K562 (cell line): ENCODE results near the gene PAFAH2. TPM values are rescaled to one million over a fixed set of nuclear protein-coding genes. Genes with fewer than 3 reads are reported as not detected.

Source experiments
- ATAC-seq: fragments of 200-7000 bp; cut with Tn5 transposase; 3 replicates; pipeline ENCODE4 v1.9.1; 2020; ENCODE audit warnings: moderate library complexity
- BruUV-seq: library from RNA; stranded (reverse); fragments of 400-500 nt; replicated peaks from 2 replicates; lab custom pipeline; 2021; lab: Mats Ljungman, UMichigan
- CTCF ChIA-PET: fragments of 300-600 bp; formaldehyde crosslinking; extraction: SDS; loops from one replicate; lab custom pipeline; 2021; ENCODE audit warnings: low intra/inter-chr PET ratio; lab: Yijun Ruan, JAX
- POLR2A ChIA-PET: fragments of 300-600, 350-650 bp; sonication (Branson Sonifier 250); formaldehyde crosslinking; extraction: SDS; loops from one replicate; lab custom pipeline; 2021; ENCODE audit warnings: antibody characterized with exemption, inconsistent platforms; lab: Yijun Ruan, JAX
- DNase-seq, 4 experiments: peaks; one replicate each; pipeline versions ENCODE4 v3.0.0 to v3.0.0-alpha.2; 2011 to 2018; ENCODE audit warnings: low spot score in 3 of 4, mixed read lengths in 3 of 4; ENCODE audit errors: extremely low read depth in 1 of 4
- FAIRE-seq: peaks from 2 replicates; lab custom pipeline; 2011; peaks lifted over from hg19 to GRCh38; lab: Jason Lieb, UNC
- H2AFZ ChIP-seq: 2 replicates; pipeline ENCODE4 v1.6.0; 2011; ENCODE audit warnings: low read depth, low read length, control low read depth, inconsistent platforms
- H3K27ac ChIP-seq: fragments of 200-600 bp; 3 replicates; pipeline ENCODE4 v1.8.0; 2011; ENCODE audit warnings: low read depth, mild to moderate bottlenecking, control low read depth, inconsistent platforms, low read length, moderate library complexity, mixed read lengths; ENCODE audit errors: extremely low read depth
- H3K27me3 ChIP-seq, 2 experiments: fragments of 300-600 bp in 1 of 2; 2 replicates in 1 of 2; 3 replicates in 1 of 2; pipeline versions ENCODE4 v1.6.0 to v1.8.0; 2011; ENCODE audit warnings: inconsistent platforms in 2 of 2, low read length in 2 of 2, mild to moderate bottlenecking in 1 of 2, mixed read lengths in 1 of 2, moderate library complexity in 1 of 2; ENCODE audit not compliant: control insufficient read depth in 2 of 2, insufficient read depth in 2 of 2
- H3K36me3 ChIP-seq: fragments of 300-600 bp; 3 replicates; pipeline ENCODE4 v1.8.0; 2011; ENCODE audit warnings: mild to moderate bottlenecking, low read length, inconsistent platforms; ENCODE audit not compliant: control insufficient read depth, insufficient read depth
- H3K4me1 ChIP-seq, 2 experiments: fragments of 200-600 bp in 1 of 2; replicated peaks in 1 of 2; 2 replicates in 1 of 2; 3 replicates in 1 of 2; pipeline versions ENCODE4 v1.5.1 to v1.8.0; 2011; ENCODE audit warnings: inconsistent platforms in 2 of 2, low read length in 2 of 2, mild to moderate bottlenecking in 1 of 2, mixed read lengths in 1 of 2, moderate library complexity in 1 of 2; ENCODE audit not compliant: control insufficient read depth in 2 of 2, insufficient read depth in 2 of 2
- H3K4me2 ChIP-seq: 2 replicates; pipeline ENCODE4 v1.6.1; 2011; ENCODE audit warnings: low read length, control low read depth, inconsistent platforms, mixed read lengths; ENCODE audit not compliant: insufficient read depth
- H3K4me3 ChIP-seq: fragments of 200-600 bp; sonication (generic), shearing (Covaris generic); 2 replicates; pipeline ENCODE4 v1.5.1; 2016; ENCODE audit warnings: control low read depth, inconsistent platforms
- H3K79me2 ChIP-seq: fragments of 200-600 bp; 3 replicates; pipeline ENCODE4 v1.8.0; 2011; ENCODE audit warnings: low read length, inconsistent platforms; ENCODE audit not compliant: control insufficient read depth, insufficient read depth
- H3K9ac ChIP-seq, 2 experiments: 2 replicates each; pipeline versions ENCODE4 v1.6.0 to v1.6.1; 2011; ENCODE audit warnings: low read depth in 2 of 2, low read length in 2 of 2, control low read depth in 1 of 2, inconsistent platforms in 1 of 2, mild to moderate bottlenecking in 1 of 2, mixed read lengths in 1 of 2; ENCODE audit not compliant: insufficient read depth in 1 of 2
- H3K9me1 ChIP-seq: one replicate; pipeline ENCODE4 v1.6.0; 2011; ENCODE audit warnings: inconsistent platforms, mild to moderate bottlenecking, low read length, moderate library complexity; ENCODE audit not compliant: control insufficient read depth, insufficient read depth
- H3K9me3 ChIP-seq: replicated peaks from 2 replicates; pipeline ENCODE4 v1.5.1; 2011; ENCODE audit warnings: low read depth, low read length, inconsistent platforms; ENCODE audit not compliant: control insufficient read depth, insufficient read depth
- H4K20me1 ChIP-seq: replicated peaks from 2 replicates; pipeline ENCODE4 v1.6.1; 2011; ENCODE audit warnings: low read length, inconsistent platforms, mixed read lengths; ENCODE audit not compliant: control insufficient read depth, insufficient read depth
- ARID3B ChIP-seq: fragments of 250-450 bp; sonication (Bioruptor Pico); IDR thresholded peaks from 2 replicates; pipeline ENCODE4 v1.4.0; 2020; ENCODE audit warnings: borderline replicate concordance
- EGR1 ChIP-seq: fragments of 450-650 bp; conservative IDR thresholded peaks from 2 replicates; pipeline ENCODE4 v1.6.1; 2017; ENCODE audit warnings: mild to moderate bottlenecking
- MXD1 ChIP-seq: fragments of 250-450 bp; sonication (Bioruptor Pico); IDR thresholded peaks from 2 replicates; pipeline ENCODE4 v1.8.0; 2021; ENCODE audit warnings: borderline replicate concordance, mild to moderate bottlenecking, moderate library complexity; ENCODE audit not compliant: poor library complexity, severe bottlenecking
- NFATC3 ChIP-seq: fragments of 450-650 bp; IDR thresholded peaks from 2 replicates; pipeline ENCODE4 v1.6.1; 2017; ENCODE audit warnings: mild to moderate bottlenecking
- NR3C1 ChIP-seq: sonication (generic); formaldehyde crosslinking; IDR thresholded peaks from 2 replicates; pipeline ENCODE4 v1.8.1; 2022; ENCODE audit warnings: missing genetic modification reagents
- SRSF3 ChIP-seq: fragments of 200-400 bp; formaldehyde crosslinking; IDR thresholded peaks from 2 replicates; pipeline ENCODE4 v1.6.1; 2016; ENCODE audit warnings: mild to moderate bottlenecking, low read length, moderate library complexity; ENCODE audit not compliant: insufficient read depth
- STAT5B ChIP-seq: fragments of 250-450 bp; sonication (Bioruptor Pico); IDR thresholded peaks from 2 replicates; pipeline ENCODE4 v1.8.0; 2021; ENCODE audit warnings: mild to moderate bottlenecking, inconsistent platforms
- ZBTB17 ChIP-seq: fragments of 450-650 bp; formaldehyde crosslinking; IDR thresholded peaks from 2 replicates; pipeline ENCODE4 v1.4.0; 2020; ENCODE audit warnings: mild to moderate bottlenecking
- ZNF3 ChIP-seq: fragments of 250-450 bp; sonication (Bioruptor Pico); IDR thresholded peaks from 2 replicates; pipeline ENCODE4 v1.5.0; 2021; ENCODE audit warnings: mild to moderate bottlenecking, moderate library complexity
- WGBS: fragments of 100-300 bp; shearing (Covaris generic); methylation state at CpG from one replicate; pipeline ENCODE4 v1.1.6; 2016; ENCODE audit warnings: low coverage, mixed read lengths; ENCODE audit not compliant: insufficient coverage; ENCODE audit errors: missing lambda C conversion rate; 5-methylcytosine and 5-hydroxymethylcytosine counted together
- in situ Hi-C: fragments of 300-500 bp; cut with MboI; formaldehyde crosslinking; loops from 4 replicates; pipeline ENCODE4 v1.15.0; 2018; ENCODE audit warnings: inconsistent platforms, mixed read lengths
- intact Hi-C: fragments of 100-400 bp; cut with micrococcal nuclease; formaldehyde crosslinking; loops from 2 replicates; pipeline ENCODE4 v1.14.2; 2022
- polyA plus RNA-seq, 8 experiments: library from polyadenylated mRNA; depleted of rRNA in 4 of 8; stranded (reverse) in 5 of 8; unstranded in 3 of 8; fragments of >200 nt; fragmentation: Nextera tagmentation in 2 of 8; fragmentation: Illumina TruSeq in 1 of 8; extraction: Ambion mirVana in 2 of 8; extraction: Trizol in 1 of 8; gene quantifications; 2 replicates each; pipeline versions ENCODE4 v1.2.1 to v1.2.3, GENCODE V29; 2011 to 2014; ENCODE audit warnings: inconsistent platforms in 1 of 8, missing spikeins in 1 of 8
- total RNA-seq, 7 experiments: library from RNA; depleted of rRNA in 6 of 7; stranded (reverse); fragments of >200 nt in 6 of 7; fragmentation: Illumina TruSeq in 2 of 7; extraction: Trizol in 2 of 7; gene quantifications; 2 replicates each; pipeline versions ENCODE4 v1.2.1 to v1.2.3, GENCODE V29; 2011 to 2021; ENCODE audit warnings: low replicate concordance in 1 of 7

PAFAH2 gene
- total and polyA plus RNA-seq, 9 of the 15 experiments (the other 6 are each of a cell fraction or from before 2014, with no cell fraction given), result 4.2 to 10.9 (median 6.8) TPM

- H3K36me3 ChIP-seq, result no peaks in the 10 kb centered on the region
- no peak overlapping the region for H3K4me3 ChIP-seq
- no peak for TF ChIP-seq NFATC3
- TF ChIP-seq STAT5B (CRISPR knock-in tag), result no peak
- TF ChIP-seq NR3C1 (CRISPR knock-in tag), result no peak
- no peak for TF ChIP-seq ARID3B
- peak; percentile 87 for TF ChIP-seq ZBTB17
- no peak for TF ChIP-seq ZNF3
- no peak for TF ChIP-seq SRSF3
- TF ChIP-seq MXD1 (CRISPR knock-in tag), result no peak
- peak; percentile 40; the same call in 1 of the 2 replicates for TF ChIP-seq EGR1
- ChIA-PET CTCF (no interaction called here), POLR2A (interaction anchor here (0.6 to 1.2 kb wide), 4 partner anchors 10 to 124 kb away, joined by 4 to 6 read pairs (median 4); no protein-coding TSS in a partner anchor)
- H2AFZ ChIP-seq, result no peak overlapping the region
- no TSS peak for BruUV-seq
- H3K27ac ChIP-seq, result no peak overlapping the region
- H3K79me2 ChIP-seq, result no peaks in the 10 kb centered on the region
- no peak overlapping the region for H3K4me2 ChIP-seq
- ATAC-seq (no peak), FAIRE-seq (no peak), DNase-seq (no peak)
- intact Hi-C loops (no loop called here), in situ Hi-C loops (no loop called here)
- peaks cover 15 to 34% of the 10 kb centered on the region in 2 experiments for H3K4me1 ChIP-seq
- H4K20me1 ChIP-seq, result no peaks in the 10 kb centered on the region
- no peak overlapping the region for H3K9ac ChIP-seq
- no peaks in the 10 kb centered on the region for H3K9me3 ChIP-seq
- WGBS, result 56% methylated on average over 6 of the region's 6 CpGs
- H3K9me1 ChIP-seq, result no peaks in the 10 kb centered on the region
- H3K27me3 ChIP-seq, result no peaks in the 10 kb centered on the region
These were observed 22.5 kb upstream of the PAFAH2 start for GRCh38 chr1:26020330-26020768.
